A673 (cell line): Measurements from ENCODE around the gene AGAP1.

Experiments
- CTCF ChIP-seq: fragments of 300-800, 200-600 bp; sonication (generic); conservative IDR thresholded peaks from 2 replicates; pipeline ENCODE4 v1.5.1; 2017; ENCODE audit warnings: low read depth, mild to moderate bottlenecking, antibody characterized with exemption, low read length, moderate library complexity, mixed read lengths
- EZH2 ChIP-seq: fragments of 200-600 bp; sonication (generic); IDR thresholded peaks from 2 replicates; pipeline ENCODE4 v1.6.1; 2017; ENCODE audit warnings: borderline replicate concordance, low read depth, mild to moderate bottlenecking, mixed read lengths, antibody characterized with exemption, low read length; ENCODE audit not compliant: poor library complexity, severe bottlenecking

GRCh38 chr2:235640926-235641723, 147.3 kb downstream of the AGAP1 start:
- TF ChIP-seq CTCF (no peak), EZH2 (no peak)
